ENCODE measurements around the gene HEPHL1. TPM values are rescaled to one million over a fixed set of nuclear protein-coding genes. Genes with fewer than 3 reads are reported as not detected.
"Not testable (repeated sequence)": the region's sequence is repeated elsewhere in the genome, so short reads cannot be mapped to it uniquely, and the experiment has no call there.

The HEPHL1 gene
- total RNA-seq = not detected
- long read RNA-seq, partial matches to known transcripts = 0 of 1 reads
- long read RNA-seq, other reads (novel, unspliced or antisense) = 1 of 1 reads

- no peak within 1 kb of the TSS for H3K27ac ChIP-seq
- no peak for TF ChIP-seq CTCF (IDR thresholded peaks at IDR 0.05)
Observed at GRCh38 chr11:94020777-94021481, at the start of gene HEPHL1. HEPHL1 (plus strand) TSS chr11:94021354; CDS start chr11:94021369, 15 bp downstream.

GRCh38 chr11:93972790-93973189 is 48.4 kb upstream of the HEPHL1 start:
- H3K36me3 ChIP-seq = no peaks in the 10 kb centered on the region
- DNase-seq (no peak), ATAC-seq (no peak)
- H3K9me3 ChIP-seq = peaks cover 7% of the 10 kb centered on the region
- H3K4me3 ChIP-seq = no peak overlapping the region
- intact Hi-C loops (cut with DNase I) = no loop called here
- no peak for TF ChIP-seq CTCF (IDR thresholded peaks at IDR 0.05)
- H3K27me3 ChIP-seq = no peaks in the 10 kb centered on the region
- H3K27ac ChIP-seq = no peak overlapping the region
- no peaks in the 10 kb centered on the region for H3K4me1 ChIP-seq

More at GRCh38 chr11:94020777-94021481, at the start of gene HEPHL1:
- H3K4me3 ChIP-seq = no peak within 1 kb of the TSS
- H3K36me3 ChIP-seq = no peaks in the 10 kb centered on the region
- intact Hi-C loops (cut with DNase I) = no loop called here
- no peaks in the 10 kb centered on the region for H3K9me3 ChIP-seq
- no peaks in the 10 kb centered on the region for H3K27me3 ChIP-seq
- no peak for DNase-seq
- no peaks in the 10 kb centered on the region for H3K4me1 ChIP-seq
- no peak for ATAC-seq

- DNase-seq; H3K27me3 ChIP-seq; H3K4me3 ChIP-seq; H3K9me3 ChIP-seq; ATAC-seq; H3K4me1 ChIP-seq; H3K27ac ChIP-seq; intact Hi-C loops (cut with DNase I); H3K36me3 ChIP-seq: not testable (repeated sequence)
Observed at GRCh38 chr11:93973322-93974051, 47.7 kb upstream of the HEPHL1 start.

- no peak for ATAC-seq
- no peak for TF ChIP-seq CTCF (IDR thresholded peaks at IDR 0.05)
- no peaks in the 10 kb centered on the region for H3K36me3 ChIP-seq
- intact Hi-C loops (cut with DNase I) = no loop called here
- no peak for DNase-seq
- no peak overlapping the region for H3K27ac ChIP-seq
- H3K4me1 ChIP-seq = no peaks in the 10 kb centered on the region
- H3K27me3 ChIP-seq = no peaks in the 10 kb centered on the region
- peaks cover 7% of the 10 kb centered on the region for H3K9me3 ChIP-seq
- no peak overlapping the region for H3K4me3 ChIP-seq
Observed at GRCh38 chr11:93974759-93975158, 46.4 kb upstream of the HEPHL1 start.

- H3K4me1 ChIP-seq; H3K4me3 ChIP-seq; H3K9me3 ChIP-seq; ATAC-seq; DNase-seq; intact Hi-C loops (cut with DNase I); H3K36me3 ChIP-seq; H3K27ac ChIP-seq; H3K27me3 ChIP-seq: not testable (repeated sequence)
Observed at GRCh38 chr11:93976577-93977254, 44.4 kb upstream of the HEPHL1 start.

GRCh38 chr11:93983542-93984195 is 37.5 kb upstream of the HEPHL1 start:
- no peak for ATAC-seq
- intact Hi-C loops (cut with DNase I) = no loop called here

More at GRCh38 chr11:93983542-93984195, 37.5 kb upstream of the HEPHL1 start:
- no peaks in the 10 kb centered on the region for H3K9me3 ChIP-seq
- H3K27me3 ChIP-seq = no peaks in the 10 kb centered on the region
- H3K4me3 ChIP-seq = no peak overlapping the region
- no peaks in the 10 kb centered on the region for H3K36me3 ChIP-seq
- no peaks in the 10 kb centered on the region for H3K4me1 ChIP-seq
- no peak for DNase-seq
- H3K27ac ChIP-seq = no peak overlapping the region
- no peak for TF ChIP-seq CTCF (IDR thresholded peaks at IDR 0.05)
